SK-N-SH treated with all-trans-retinoic acid at 6 μM for 48 hours (cell line): ENCODE data around the gene ADAMTS9.

Experiments used
- ARNTL ChIP-seq: fragments of 450-650 bp; formaldehyde crosslinking; IDR thresholded peaks from 2 replicates; pipeline ENCODE4 v1.5.0; 2020; ENCODE audit warnings: low read depth, mild to moderate bottlenecking, moderate library complexity, borderline replicate concordance
- CREB5 ChIP-seq: fragments of 250-450 bp; sonication (Bioruptor Pico); IDR thresholded peaks from 2 replicates; pipeline ENCODE4 v1.5.1; 2020; ENCODE audit warnings: low read depth, mild to moderate bottlenecking, moderate library complexity
- ESRRG ChIP-seq: fragments of 250-450 bp; sonication (Bioruptor Pico); IDR thresholded peaks from 2 replicates; pipeline ENCODE4 v1.6.1; 2021; ENCODE audit warnings: mild to moderate bottlenecking
- PATZ1 ChIP-seq: fragments of 250-450 bp; sonication (Bioruptor Pico); IDR thresholded peaks from 2 replicates; pipeline ENCODE4 v1.8.0; 2020; ENCODE audit warnings: mild to moderate bottlenecking, moderate library complexity, borderline replicate concordance
- POU6F1 ChIP-seq: fragments of 250-450 bp; sonication (Bioruptor Pico); IDR thresholded peaks from 2 replicates; pipeline ENCODE4 v1.8.0; 2021; ENCODE audit warnings: low read depth, mild to moderate bottlenecking, moderate library complexity, borderline replicate concordance
- RARB ChIP-seq: fragments of 250-450 bp; sonication (Bioruptor Pico); IDR thresholded peaks from 2 replicates; pipeline ENCODE4 v1.8.0; 2021; ENCODE audit warnings: mild to moderate bottlenecking, moderate library complexity
- TCF4 ChIP-seq: fragments of 250-450 bp; sonication (Bioruptor Pico); IDR thresholded peaks from 2 replicates; pipeline ENCODE4 v1.8.0; 2021; ENCODE audit warnings: mild to moderate bottlenecking, moderate library complexity, borderline replicate concordance
- ZFP3 ChIP-seq: fragments of 250-450 bp; sonication (Bioruptor Pico); IDR thresholded peaks from 2 replicates; pipeline ENCODE4 v1.5.0; 2020; ENCODE audit warnings: mild to moderate bottlenecking, moderate library complexity

- TF ChIP-seq TCF4 (no peak), RARB (no peak), CREB5 (CRISPR knock-in tag) (no peak), PATZ1 (CRISPR knock-in tag) (no peak), ARNTL (CRISPR knock-in tag) (no peak), POU6F1 (no peak), ESRRG (CRISPR knock-in tag) (no peak), ZFP3 (CRISPR knock-in tag) (no peak)
Observed at GRCh38 chr3:64552966-64553365, 134.8 kb downstream of the ADAMTS9 start.
